Activated naive CD8-positive, alpha-beta T cell treated with anti-CD3 and anti-CD28 coated beads, Interleukin-2, amount 50 U/mL, for 24 hours (primary cell): ENCODE results near the gene NCEH1.

Source experiments
- ATAC-seq: fragments of 150-1000 bp; cut with Tn5 transposase; one replicate; pipeline ENCODE4 v1.10.0; 2021
- DNase-seq: peaks from one replicate; pipeline ENCODE4 v3.0.0; 2021
- H3K27ac Mint-ChIP-seq: one replicate; pipeline ENCODE4 v1.8.0; 2021; ENCODE audit warnings: mild to moderate bottlenecking, mixed read lengths
- H3K27me3 Mint-ChIP-seq: one replicate; pipeline ENCODE4 v1.8.0; 2021; ENCODE audit warnings: mixed read lengths
- H3K36me3 Mint-ChIP-seq: one replicate; pipeline ENCODE4 v1.8.0; 2021; ENCODE audit warnings: low read depth, mixed read lengths
- H3K4me1 Mint-ChIP-seq: one replicate; pipeline ENCODE4 v1.8.0; 2021; ENCODE audit warnings: mixed read lengths
- H3K4me3 Mint-ChIP-seq: one replicate; pipeline ENCODE4 v1.8.0; 2021; ENCODE audit warnings: mild to moderate bottlenecking, moderate library complexity, mixed read lengths
- H3K9me3 Mint-ChIP-seq: one replicate; pipeline ENCODE4 v1.8.0; 2021; ENCODE audit warnings: mixed read lengths

NCEH1 gene

DNA sequence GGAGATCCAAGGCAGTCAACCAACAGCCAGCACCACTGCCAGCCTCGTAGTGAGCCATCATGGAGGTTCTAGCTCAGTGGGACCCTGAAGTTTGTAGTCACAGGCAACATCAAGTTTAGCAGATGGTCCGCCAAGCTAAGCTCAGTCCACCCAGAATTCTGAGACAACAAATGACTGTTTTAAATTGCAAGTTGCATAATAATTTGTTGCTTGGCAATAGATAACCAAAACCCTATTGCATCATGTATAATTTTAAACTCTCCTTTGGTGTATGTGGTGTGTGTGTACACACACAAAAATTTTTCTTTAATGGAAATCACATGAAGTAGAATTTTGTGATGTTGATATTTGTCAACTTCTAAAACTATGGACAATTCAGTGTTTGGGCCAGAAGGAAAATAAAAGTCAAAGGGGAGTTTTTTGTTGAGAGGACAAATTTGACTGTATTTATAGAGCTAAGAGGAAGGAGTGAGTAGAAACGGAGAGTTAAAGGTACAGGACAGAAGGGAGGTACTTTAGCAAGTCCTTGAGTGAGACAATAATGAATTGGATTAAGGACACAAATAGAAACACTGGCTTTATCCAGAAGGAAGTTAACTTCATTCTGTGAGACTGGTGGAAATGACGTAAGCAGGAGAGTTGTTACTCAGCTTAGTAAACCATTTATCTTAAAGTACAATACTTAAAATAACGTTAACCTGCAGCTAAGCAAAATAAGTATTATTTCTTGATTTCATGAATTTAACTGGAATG is 83.6 kb downstream of the NCEH1 start:
- Mint-ChIP-seq H3K9me3 (no peaks in the 10 kb centered on the region), H3K36me3 (peaks cover 2% of the 10 kb centered on the region), H3K4me3 (no peak overlapping the region), H3K4me1 (peaks cover 7% of the 10 kb centered on the region), H3K27me3 (no peaks in the 10 kb centered on the region), H3K27ac (no peak overlapping the region)
- DNase-seq: no peak
- no peak for ATAC-seq

DNA sequence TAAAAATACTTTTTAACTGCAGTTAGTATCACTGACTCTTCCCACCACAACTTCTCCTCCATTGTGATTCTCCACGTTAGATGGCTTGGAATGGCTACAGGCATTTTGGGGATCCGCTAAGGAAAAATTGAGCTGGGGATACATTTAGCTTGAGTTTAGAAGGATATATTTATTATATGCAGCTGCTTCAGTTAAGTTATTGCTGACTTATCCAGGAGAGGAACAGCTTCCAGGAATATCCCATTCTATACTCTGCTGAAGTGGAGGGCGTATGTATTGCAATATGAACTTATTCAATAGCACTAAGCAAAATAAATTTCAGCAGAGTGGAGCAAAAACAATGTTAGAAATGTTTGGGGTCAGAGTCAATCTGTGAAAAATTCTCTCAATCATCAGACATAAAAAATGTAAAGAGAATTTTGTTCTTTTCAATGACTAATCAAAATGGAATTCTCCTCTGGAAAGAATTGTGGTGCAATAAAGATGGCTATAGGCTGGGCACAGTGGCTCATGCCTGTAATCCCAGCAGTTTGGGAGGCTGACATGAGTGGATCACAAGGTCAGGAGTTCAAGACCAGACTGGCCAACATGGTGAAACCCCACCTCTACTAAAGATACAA is 84.7 kb downstream of the NCEH1 start:
- Mint-ChIP-seq H3K36me3 (peaks cover 2% of the 10 kb centered on the region), H3K27ac (no peak overlapping the region), H3K4me1 (peaks cover 11% of the 10 kb centered on the region), H3K27me3 (no peaks in the 10 kb centered on the region), H3K4me3 (no peak overlapping the region), H3K9me3 (no peaks in the 10 kb centered on the region)
- DNase-seq (no peak), ATAC-seq (no peak)

DNA sequence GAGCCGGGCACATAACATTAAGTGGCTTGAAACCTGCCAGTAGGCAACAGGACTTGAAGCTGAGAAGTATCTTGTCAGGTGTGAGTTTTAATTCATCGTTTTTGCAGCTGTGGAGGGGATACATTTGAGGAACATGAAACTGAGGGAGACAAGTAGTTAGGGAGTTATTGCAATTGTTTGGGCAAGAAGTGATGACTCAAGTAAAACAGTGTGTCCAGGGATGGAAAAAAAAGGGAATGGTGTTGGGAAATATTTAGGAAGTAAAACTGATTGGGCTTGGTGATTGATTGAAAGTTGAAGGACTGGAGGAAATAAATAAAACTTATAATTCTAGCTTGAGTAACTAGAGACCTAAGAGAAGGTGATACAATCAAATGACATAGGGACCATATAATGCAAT is 85.5 kb downstream of the NCEH1 start:
- Mint-ChIP-seq H3K27ac (no peak overlapping the region), H3K9me3 (no peaks in the 10 kb centered on the region), H3K4me1 (peaks cover 11% of the 10 kb centered on the region), H3K27me3 (no peaks in the 10 kb centered on the region), H3K36me3 (peaks cover 2% of the 10 kb centered on the region), H3K4me3 (no peak overlapping the region)
- ATAC-seq: no peak
- no peak for DNase-seq

- Mint-ChIP-seq H3K4me1 (peaks cover 11% of the 10 kb centered on the region), H3K27ac (no peak overlapping the region), H3K36me3 (peaks cover 2% of the 10 kb centered on the region), H3K27me3 (no peaks in the 10 kb centered on the region), H3K9me3 (no peaks in the 10 kb centered on the region), H3K4me3 (no peak overlapping the region)
- no peak for ATAC-seq
- DNase-seq: no peak
Observed at GRCh38 chr3:172624999-172625398, 85.9 kb downstream of the NCEH1 start.

- Mint-ChIP-seq H3K9me3 (peaks cover 5% of the 10 kb centered on the region), H3K27ac (no peak overlapping the region), H3K27me3 (no peaks in the 10 kb centered on the region), H3K36me3 (no peaks in the 10 kb centered on the region), H3K4me1 (peaks cover 11% of the 10 kb centered on the region), H3K4me3 (no peak overlapping the region)
- no peak for ATAC-seq
- peak; percentile 41 for DNase-seq
Observed at GRCh38 chr3:172622916-172623700, 87.8 kb downstream of the NCEH1 start.

GRCh38 chr3:172622156-172622555 is 88.7 kb downstream of the NCEH1 start:
- DNase-seq (no peak), ATAC-seq (no peak)
- Mint-ChIP-seq H3K36me3 (no peaks in the 10 kb centered on the region), H3K4me3 (no peak overlapping the region), H3K9me3 (peaks cover 5% of the 10 kb centered on the region), H3K4me1 (peaks cover 11% of the 10 kb centered on the region), H3K27ac (no peak overlapping the region), H3K27me3 (no peaks in the 10 kb centered on the region)

GRCh38 chr3:172617976-172618375 is 92.9 kb downstream of the NCEH1 start:
- H3K27me3 Mint-ChIP-seq: no peaks in the 10 kb centered on the region
- ATAC-seq: no peak
- no peak overlapping the region for H3K4me3 Mint-ChIP-seq
- H3K36me3 Mint-ChIP-seq: no peaks in the 10 kb centered on the region
- DNase-seq: no peak
- H3K27ac Mint-ChIP-seq: no peak overlapping the region
- H3K4me1 Mint-ChIP-seq: peaks cover 26% of the 10 kb centered on the region
- peaks cover 8% of the 10 kb centered on the region for H3K9me3 Mint-ChIP-seq

DNA sequence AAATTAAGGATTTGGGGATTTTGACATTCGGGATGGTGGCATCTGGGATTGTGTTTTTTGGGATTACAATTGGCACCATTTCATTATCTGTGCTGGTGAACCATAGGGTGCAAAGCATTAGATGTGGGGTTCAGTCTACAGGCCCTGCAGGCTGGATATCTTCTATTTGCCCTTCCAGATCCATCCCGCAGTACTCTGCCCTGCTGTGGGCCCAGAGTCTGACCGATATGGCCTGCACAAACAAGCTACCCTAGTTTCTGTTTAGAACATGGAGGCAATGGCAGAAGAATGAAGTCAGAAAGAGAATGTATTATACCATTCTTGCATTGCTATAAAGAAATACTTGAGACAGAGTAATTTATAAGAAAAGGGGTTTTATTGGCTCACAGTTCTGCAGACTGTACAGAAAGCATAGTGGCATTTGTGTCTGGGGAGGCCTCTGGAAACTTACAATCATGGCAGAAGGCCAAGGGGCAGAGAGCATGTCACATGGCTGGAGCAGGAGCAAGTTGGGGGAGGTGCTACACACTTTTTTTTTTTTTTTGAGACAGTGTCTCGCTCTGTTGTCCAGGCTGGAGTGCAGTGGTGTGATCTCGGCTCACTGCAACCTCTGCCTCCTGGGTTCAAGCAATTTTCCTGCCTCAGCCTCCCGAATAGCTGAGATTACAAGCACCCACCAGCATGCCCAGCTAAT is 93.7 kb downstream of the NCEH1 start:
- ATAC-seq (no peak), DNase-seq (no peak)
- Mint-ChIP-seq H3K36me3 (no peaks in the 10 kb centered on the region), H3K27ac (no peak overlapping the region), H3K4me3 (no peak overlapping the region), H3K4me1 (peaks cover 18% of the 10 kb centered on the region), H3K27me3 (no peaks in the 10 kb centered on the region), H3K9me3 (peaks cover 8% of the 10 kb centered on the region)

DNA sequence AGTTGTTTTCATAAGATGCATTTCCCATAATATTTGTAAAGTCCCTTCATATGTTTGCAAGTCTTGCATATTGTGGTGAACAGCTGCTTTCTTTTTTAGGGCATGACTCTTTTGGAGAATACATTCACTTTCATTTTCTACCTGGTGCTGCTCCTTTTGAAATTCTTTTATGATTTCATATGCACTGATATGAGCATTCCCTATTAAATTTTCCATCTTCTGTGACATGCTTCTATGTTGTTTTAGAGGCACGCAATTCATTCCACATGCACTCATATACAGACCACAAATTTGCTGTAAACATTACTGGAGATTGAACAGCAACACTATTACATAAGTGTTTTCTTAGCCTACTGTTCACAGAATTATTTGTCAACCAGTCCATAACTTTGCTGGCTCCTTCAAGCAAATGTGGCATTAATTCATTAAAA is 94.8 kb downstream of the NCEH1 start:
- H3K36me3 Mint-ChIP-seq: peaks cover under 1% of the 10 kb centered on the region
- H3K9me3 Mint-ChIP-seq: peaks cover 9% of the 10 kb centered on the region
- no peak overlapping the region for H3K27ac Mint-ChIP-seq
- ATAC-seq (peak; percentile 30), DNase-seq (no peak)
- H3K27me3 Mint-ChIP-seq: no peaks in the 10 kb centered on the region
- no peak overlapping the region for H3K4me3 Mint-ChIP-seq
- H3K4me1 Mint-ChIP-seq: peaks cover 15% of the 10 kb centered on the region

DNA sequence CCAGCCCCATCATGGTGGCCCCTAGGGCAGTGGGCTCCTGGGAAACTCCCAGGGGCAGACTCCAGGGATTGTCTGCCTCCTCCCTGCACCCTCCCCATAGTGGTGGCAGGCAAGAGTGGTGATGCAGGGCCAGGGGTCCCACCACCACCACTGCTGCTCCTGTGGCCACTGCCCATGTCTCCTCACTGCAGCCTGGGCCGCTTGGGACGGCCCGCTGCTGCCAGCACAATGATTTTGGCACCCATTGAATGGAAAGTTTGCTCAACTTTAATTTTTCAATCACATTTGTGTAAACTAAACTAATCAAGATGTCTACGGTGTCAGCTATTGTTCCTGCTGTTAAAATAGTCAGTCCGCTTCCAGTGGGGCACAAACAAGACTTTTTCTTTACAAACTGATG is 95.6 kb downstream of the NCEH1 start:
- Mint-ChIP-seq H3K4me3 (no peak overlapping the region), H3K27me3 (no peaks in the 10 kb centered on the region), H3K27ac (no peak overlapping the region), H3K36me3 (peaks cover 4% of the 10 kb centered on the region), H3K4me1 (peaks cover 15% of the 10 kb centered on the region), H3K9me3 (peaks cover 15% of the 10 kb centered on the region)
- DNase-seq (no peak), ATAC-seq (no peak)

DNA sequence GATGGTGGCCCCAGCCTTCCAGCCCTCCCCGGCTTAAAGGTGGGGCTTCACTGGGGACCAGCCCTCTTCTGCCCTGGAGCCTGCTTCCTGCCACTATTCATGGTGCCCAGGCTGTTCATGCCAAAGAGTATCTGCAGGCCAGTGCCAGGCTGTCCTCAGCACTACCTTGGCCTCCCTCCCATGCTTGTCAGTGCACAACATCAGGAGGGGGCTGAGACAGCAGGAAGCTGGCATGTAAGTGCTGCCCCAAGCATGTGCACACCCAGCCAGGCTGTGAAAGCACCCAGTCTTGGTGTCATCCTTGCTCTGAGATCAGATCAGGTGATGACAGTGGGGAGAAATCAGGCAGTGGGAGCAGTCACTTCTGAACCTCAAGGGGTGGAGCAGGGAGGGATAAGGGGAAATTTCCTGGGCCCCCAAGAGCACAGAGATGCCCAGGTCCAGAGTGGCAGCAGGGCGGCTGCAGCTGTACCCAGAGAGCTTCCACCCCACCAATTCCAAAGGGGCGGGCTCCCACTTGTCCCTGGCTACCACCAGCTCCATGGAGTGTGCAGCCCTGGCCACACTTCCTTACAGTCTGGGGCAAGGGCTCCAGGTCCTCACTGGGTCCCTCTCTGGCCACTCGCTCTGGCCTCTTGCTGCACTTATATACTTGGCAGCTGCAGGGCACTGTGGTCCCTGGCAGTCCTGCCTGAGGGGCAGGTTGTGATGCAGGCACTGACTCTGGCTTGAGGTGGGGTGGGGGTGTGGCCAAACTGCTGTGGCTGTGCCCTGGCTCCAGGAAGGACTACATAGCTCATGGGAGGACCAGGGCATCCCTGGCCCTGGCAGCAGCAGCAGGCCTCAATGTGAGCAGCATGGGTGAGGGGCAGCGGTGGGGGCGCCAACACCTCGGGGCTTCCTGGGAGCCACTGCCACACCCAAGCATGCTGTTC is 96.3 kb downstream of the NCEH1 start:
- peak; percentile 10 for ATAC-seq
- no peaks in the 10 kb centered on the region for H3K27me3 Mint-ChIP-seq
- H3K36me3 Mint-ChIP-seq: peaks cover 4% of the 10 kb centered on the region
- H3K4me3 Mint-ChIP-seq: no peak overlapping the region
- no peak overlapping the region for H3K27ac Mint-ChIP-seq
- peaks cover 15% of the 10 kb centered on the region for H3K4me1 Mint-ChIP-seq
- DNase-seq: no peak
- peaks cover 15% of the 10 kb centered on the region for H3K9me3 Mint-ChIP-seq

GRCh38 chr3:172613845-172614244 is 97.0 kb downstream of the NCEH1 start:
- no peaks in the 10 kb centered on the region for H3K27me3 Mint-ChIP-seq
- no peak overlapping the region for H3K4me3 Mint-ChIP-seq
- ATAC-seq: no peak
- peaks cover 15% of the 10 kb centered on the region for H3K4me1 Mint-ChIP-seq
- peaks cover 4% of the 10 kb centered on the region for H3K36me3 Mint-ChIP-seq
- no peak for DNase-seq
- no peak overlapping the region for H3K27ac Mint-ChIP-seq
- peaks cover 10% of the 10 kb centered on the region for H3K9me3 Mint-ChIP-seq

- no peak for ATAC-seq
Observed at GRCh38 chr3:172612871-172613678, 97.8 kb downstream of the NCEH1 start.

More at GRCh38 chr3:172612871-172613678, 97.8 kb downstream of the NCEH1 start:
- Mint-ChIP-seq H3K4me1 (peaks cover 15% of the 10 kb centered on the region), H3K27me3 (no peaks in the 10 kb centered on the region), H3K36me3 (peaks cover 4% of the 10 kb centered on the region), H3K27ac (no peak overlapping the region), H3K9me3 (peaks cover 10% of the 10 kb centered on the region), H3K4me3 (no peak overlapping the region)
- no peak for DNase-seq
